H9 (cell line): ENCODE measurements around the gene OXSR1. TPM values are rescaled to one million over a fixed set of nuclear protein-coding genes. Genes with fewer than 3 reads are reported as not detected.
A peak's percentile ranks its signal among the peaks of the same experiment; 100 is the strongest.

ENCODE experiments used
- DNase-seq: peaks from one replicate; pipeline ENCODE4 v3.0.0-alpha.2; 2017
- H2AFZ ChIP-seq: one replicate; pipeline ENCODE4 v1.6.1; 2013; ENCODE audit warnings: mild to moderate bottlenecking, low read length, control low read depth, moderate library complexity
- H2AK5ac ChIP-seq: 2 replicates; pipeline ENCODE4 v1.6.1; 2013; ENCODE audit warnings: low read length, control low read depth, mixed read lengths; ENCODE audit not compliant: insufficient read length
- H2BK120ac ChIP-seq: one replicate; pipeline ENCODE4 v1.6.1; 2013; ENCODE audit warnings: low read depth, mild to moderate bottlenecking, low read length, control low read depth, inconsistent platforms; ENCODE audit not compliant: poor library complexity, severe bottlenecking
- H2BK12ac ChIP-seq: 2 replicates; pipeline ENCODE4 v1.6.1; 2013; ENCODE audit warnings: low read length, control low read depth, mixed read lengths, low read depth; ENCODE audit not compliant: insufficient read length
- H2BK15ac ChIP-seq: 2 replicates; pipeline ENCODE4 v1.6.1; 2013; ENCODE audit warnings: low read depth, low read length, control low read depth
- H2BK20ac ChIP-seq: one replicate; pipeline ENCODE4 v1.6.1; 2013; ENCODE audit warnings: low read depth, mild to moderate bottlenecking, low read length, control low read depth, inconsistent platforms; ENCODE audit not compliant: poor library complexity, severe bottlenecking
- H2BK5ac ChIP-seq: 2 replicates; pipeline ENCODE4 v1.6.1; 2013; ENCODE audit warnings: low read length, control low read depth, mixed read lengths; ENCODE audit not compliant: insufficient read length
- H3K14ac ChIP-seq: 2 replicates; pipeline ENCODE4 v1.6.1; 2013; ENCODE audit warnings: low read length, control low read depth; ENCODE audit not compliant: insufficient read depth
- H3K18ac ChIP-seq: 2 replicates; pipeline ENCODE4 v1.6.1; 2013; ENCODE audit warnings: low read depth, mild to moderate bottlenecking, mixed read lengths, low read length, control low read depth; ENCODE audit not compliant: insufficient read length
- H3K23ac ChIP-seq: 2 replicates; pipeline ENCODE4 v1.6.1; 2013; ENCODE audit warnings: low read length, control low read depth, mixed read lengths, low read depth; ENCODE audit not compliant: insufficient read length
- H3K23me2 ChIP-seq: 2 replicates; pipeline ENCODE4 v1.6.1; 2013; ENCODE audit warnings: low read depth, mild to moderate bottlenecking, mixed read lengths, low read length, control low read depth; ENCODE audit not compliant: insufficient read length, poor library complexity, severe bottlenecking
- H3K27ac ChIP-seq: 2 replicates; pipeline ENCODE4 v1.5.1; 2013; ENCODE audit warnings: low read length, control low read depth, mixed read lengths, low read depth; ENCODE audit not compliant: insufficient read length
- H3K27me3 ChIP-seq: 2 replicates; pipeline ENCODE4 v1.6.1; 2013; ENCODE audit warnings: low read length, control low read depth, inconsistent platforms; ENCODE audit not compliant: insufficient read depth
- H3K4ac ChIP-seq: 2 replicates; pipeline ENCODE4 v1.6.1; 2013; ENCODE audit warnings: low read depth, mild to moderate bottlenecking, control low read depth, inconsistent platforms, low read length, moderate library complexity
- H3K4me1 ChIP-seq: 2 replicates; pipeline ENCODE4 v1.6.1; 2013; ENCODE audit warnings: low read length, control low read depth, inconsistent platforms; ENCODE audit not compliant: insufficient read depth
- H3K4me2 ChIP-seq: 2 replicates; pipeline ENCODE4 v1.6.1; 2013; ENCODE audit warnings: low read length, control low read depth, mixed read lengths; ENCODE audit not compliant: insufficient read length, insufficient read depth
- H3K56ac ChIP-seq: 2 replicates; pipeline ENCODE4 v1.6.1; 2013; ENCODE audit warnings: low read depth, mild to moderate bottlenecking, mixed read lengths, low read length, control low read depth; ENCODE audit not compliant: insufficient read length
- H3K79me1 ChIP-seq: 2 replicates; pipeline ENCODE4 v1.6.1; 2013; ENCODE audit warnings: low read depth, mild to moderate bottlenecking, moderate library complexity, low read length, control low read depth, inconsistent platforms; ENCODE audit not compliant: insufficient read depth, poor library complexity, severe bottlenecking
- H3K79me2 ChIP-seq: 2 replicates; pipeline ENCODE4 v1.6.1; 2013; ENCODE audit warnings: low read length, control low read depth, inconsistent platforms; ENCODE audit not compliant: insufficient read depth
- H3K9ac ChIP-seq: 2 replicates; pipeline ENCODE4 v1.6.1; 2013; ENCODE audit warnings: low read length, control low read depth, mixed read lengths; ENCODE audit not compliant: insufficient read length; ENCODE audit errors: extremely low read depth
- H3K9me3 ChIP-seq: one replicate; pipeline ENCODE4 v1.6.1; 2013; ENCODE audit warnings: low read depth, low read length, inconsistent platforms; ENCODE audit not compliant: control insufficient read depth
- H3T11ph ChIP-seq: one replicate; pipeline ENCODE4 v1.6.1; 2013; ENCODE audit warnings: mild to moderate bottlenecking, low read length, control low read depth, inconsistent platforms
- H4K20me1 ChIP-seq: one replicate; pipeline ENCODE4 v1.6.1; 2013; ENCODE audit not compliant: control insufficient read depth, insufficient read length, insufficient read depth
- H4K5ac ChIP-seq: 2 replicates; pipeline ENCODE4 v1.6.1; 2013; ENCODE audit warnings: low read depth, mild to moderate bottlenecking, mixed read lengths, low read length, control low read depth; ENCODE audit not compliant: insufficient read length
- H4K8ac ChIP-seq: replicated peaks from 2 replicates; pipeline ENCODE4 v1.6.1; 2013; ENCODE audit warnings: low read length, control low read depth, mixed read lengths, low read depth; ENCODE audit not compliant: insufficient read length
- H4K91ac ChIP-seq: 2 replicates; pipeline ENCODE4 v1.6.1; 2013; ENCODE audit warnings: low read depth, mild to moderate bottlenecking, moderate library complexity, mixed read lengths, low read length, control low read depth; ENCODE audit not compliant: insufficient read length
- H3K27ac Mint-ChIP-seq, 3 experiments: 2 replicates in 2 of 3; 3 replicates in 1 of 3; pipeline ENCODE4 v1.8.0; 2020 to 2021; ENCODE audit warnings: mixed read lengths in 3 of 3, mild to moderate bottlenecking in 1 of 3, moderate library complexity in 1 of 3
- H3K27me3 Mint-ChIP-seq: 2 replicates; pipeline ENCODE4 v1.8.0; 2021; ENCODE audit warnings: low read depth, mild to moderate bottlenecking, moderate library complexity, mixed read lengths
- H3K36me3 Mint-ChIP-seq, 3 experiments: 2 replicates in 2 of 3; 3 replicates in 1 of 3; pipeline ENCODE4 v1.8.0; 2020 to 2021; ENCODE audit warnings: low read depth in 3 of 3, mixed read lengths in 3 of 3; ENCODE audit not compliant: insufficient read depth in 1 of 3
- H3K4me1 Mint-ChIP-seq, 2 experiments: 2 replicates each; pipeline ENCODE4 v1.8.0; 2020; ENCODE audit warnings: mixed read lengths in 2 of 2
- H3K4me3 Mint-ChIP-seq, 2 experiments: 2 replicates in 1 of 2; 3 replicates in 1 of 2; pipeline ENCODE4 v1.8.0; 2020 to 2021; ENCODE audit warnings: mild to moderate bottlenecking in 2 of 2, mixed read lengths in 2 of 2, moderate library complexity in 1 of 2
- H3K9me3 Mint-ChIP-seq, 2 experiments: 2 replicates in 1 of 2; 3 replicates in 1 of 2; pipeline ENCODE4 v1.8.0; 2020; ENCODE audit warnings: mild to moderate bottlenecking in 2 of 2, mixed read lengths in 2 of 2, moderate library complexity in 1 of 2
- CTCF ChIP-seq: fragments of 200-600 bp; sonication (generic); conservative IDR thresholded peaks from 3 replicates; pipeline ENCODE4 v1.8.0; 2021; ENCODE audit warnings: antibody characterized with exemption, mild to moderate bottlenecking
- WGBS: extraction: QIAGEN DNeasy Blood & Tissue Kit; methylation state at CpG from one replicate; pipeline ENCODE4 v1.1.7; 2013; ENCODE audit warnings: missing lambda C conversion rate, low lambda C conversion rate, mixed read lengths; ENCODE audit not compliant: insufficient read length; ENCODE audit errors: extremely low coverage; 5-methylcytosine and 5-hydroxymethylcytosine counted together
- total RNA-seq: library from RNA; stranded (reverse); gene quantifications from 2 replicates; pipeline ENCODE4 v1.2.1, GENCODE V29; 2021

The OXSR1 gene
- total RNA-seq, 1 experiment from 2014 or later = 54.1 TPM

- Histone ChIP-seq H2BK12ac (no peak overlapping the region), H2BK5ac (no peak overlapping the region), H3K79me1 (no peaks in the 10 kb centered on the region), H3K4me1 (peaks cover 8% of the 10 kb centered on the region; the same call in 1 of the 2 replicates), H3K9ac (no peak overlapping the region), H3K27ac (no peak overlapping the region), H4K8ac (no peak overlapping the region), H3K4ac (no peak overlapping the region), H3K14ac (no peak overlapping the region), H4K5ac (no peak overlapping the region), H3T11ph (no peak overlapping the region), H3K23me2 (peaks cover 18% of the 10 kb centered on the region), H2BK20ac (no peak overlapping the region), H3K9me3 (no peaks in the 10 kb centered on the region), H2BK120ac (no peak overlapping the region), H2BK15ac (no peak overlapping the region), H3K27me3 (no peaks in the 10 kb centered on the region), H2AK5ac (no peak overlapping the region), H4K20me1 (no peaks in the 10 kb centered on the region), H4K91ac (no peak overlapping the region), H2AFZ (no peak overlapping the region), H3K4me2 (no peak overlapping the region), H3K56ac (no peak overlapping the region), H3K18ac (no peak overlapping the region), H3K79me2 (no peaks in the 10 kb centered on the region), H3K23ac (no peak overlapping the region)
- Mint-ChIP-seq H3K4me1 (peaks cover 24 to 27% of the 10 kb centered on the region in 2 experiments), H3K27ac (peak overlapping the region in 1 of 3 experiments; percentile 55; a peak in 1 of 7 replicates), H3K27me3 (peaks cover 2% of the 10 kb centered on the region), H3K36me3 (peaks cover 16 to 29% (median 17%) of the 10 kb centered on the region in 3 experiments), H3K9me3 (peaks cover 2 to 3% of the 10 kb centered on the region in 2 experiments), H3K4me3 (no peak overlapping the region; a peak in 1 of 5 replicates)
- DNase-seq = no peak
- no peak for TF ChIP-seq CTCF
- no CpG with 5 or more reads among the region's 7 CpGs for WGBS
Observed at GRCh38 chr3:38141173-38141951, 24.0 kb upstream of the OXSR1 start.
